Hypothalamus (tissue), 51 donors: ENCODE data around the gene CRHR1.

Experiments
- DNase-seq, 51 donors: peaks; one replicate each; lab custom pipeline; 2025; lab: John Stamatoyannopoulos, UW

The CRHR1 gene

DNA sequence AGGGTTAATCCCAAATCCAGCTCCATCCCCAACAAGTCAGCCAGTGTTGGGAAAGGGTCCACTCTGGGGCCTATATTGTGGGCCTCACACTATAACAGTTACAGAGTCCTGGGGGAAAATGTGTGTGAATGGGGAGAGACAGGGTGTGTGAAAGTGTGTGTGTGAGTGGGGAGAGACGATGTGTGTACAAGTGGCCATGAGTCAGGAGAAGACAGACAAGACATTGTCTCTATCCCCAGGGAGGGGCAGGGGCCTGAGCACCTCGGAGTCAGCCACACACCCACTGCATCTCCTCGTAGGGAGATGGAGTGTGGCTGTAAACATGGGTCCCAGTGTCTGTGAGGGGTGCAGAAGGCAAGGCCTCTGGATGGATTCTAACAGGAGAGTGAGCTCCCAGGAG is 2.9 kb downstream of the CRHR1 start:
- peak in 2 of 51 donors; percentile 20 to 29 for DNase-seq

DNA sequence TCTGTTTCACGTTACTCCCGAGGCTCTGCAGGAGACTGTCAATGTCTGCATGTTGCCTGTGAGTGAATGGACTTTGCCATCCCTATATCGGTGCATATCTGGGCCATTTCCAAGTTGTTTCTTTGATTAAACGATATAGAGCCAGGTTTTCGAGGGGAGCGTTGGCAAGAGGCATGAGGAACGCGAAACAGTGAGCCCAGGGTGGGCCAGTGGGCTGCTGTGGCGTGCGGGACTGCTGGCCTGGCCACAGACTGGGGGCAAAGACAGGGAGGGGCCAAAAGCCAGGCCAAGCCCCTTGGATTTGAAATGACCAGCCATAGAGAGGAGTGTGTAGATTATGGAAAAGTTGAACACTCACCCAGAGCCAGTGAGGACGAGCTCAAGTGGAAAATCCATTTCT is 3.5 kb downstream of the CRHR1 start:
- DNase-seq = no peak

DNA sequence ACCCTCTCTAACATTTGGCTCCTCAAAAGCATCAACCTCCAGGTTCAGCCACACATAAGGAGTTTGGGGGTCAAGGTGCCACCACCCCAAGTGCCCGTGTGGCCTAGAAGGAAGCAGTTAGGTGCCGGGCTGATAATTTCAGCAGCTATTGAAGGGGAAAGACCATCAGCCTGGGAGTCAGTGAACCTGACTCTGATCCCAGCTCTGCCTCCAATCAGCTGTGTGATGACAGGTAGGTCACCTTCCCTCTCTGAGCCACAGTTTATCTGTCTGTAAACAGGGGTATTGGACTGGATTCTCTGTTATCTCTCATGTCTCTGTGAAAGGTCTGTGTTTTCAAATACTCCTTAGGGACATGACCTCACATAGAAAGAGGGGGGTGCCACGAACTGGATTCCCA is 3.9 kb downstream of the CRHR1 start:
- DNase-seq = no peak

DNA sequence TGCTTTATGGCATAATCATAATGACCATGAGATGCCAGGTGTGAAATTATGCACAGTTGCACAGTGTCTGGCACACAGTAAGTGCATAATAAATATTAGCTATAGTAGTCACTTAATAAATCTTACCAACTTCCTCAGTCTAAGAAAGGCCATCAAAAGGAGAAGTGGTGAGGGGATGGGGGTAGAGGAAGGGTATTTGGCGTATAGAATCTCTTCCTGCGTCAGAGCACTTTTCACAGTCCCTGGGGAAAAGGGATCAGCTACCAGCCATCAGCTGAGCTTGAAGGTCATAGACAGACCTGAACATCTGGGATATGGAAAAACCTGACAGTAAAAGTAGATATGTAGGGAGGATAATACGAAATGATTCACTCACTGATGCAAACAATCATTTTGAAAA is 5.8 kb downstream of the CRHR1 start:
- no peak for DNase-seq

DNA sequence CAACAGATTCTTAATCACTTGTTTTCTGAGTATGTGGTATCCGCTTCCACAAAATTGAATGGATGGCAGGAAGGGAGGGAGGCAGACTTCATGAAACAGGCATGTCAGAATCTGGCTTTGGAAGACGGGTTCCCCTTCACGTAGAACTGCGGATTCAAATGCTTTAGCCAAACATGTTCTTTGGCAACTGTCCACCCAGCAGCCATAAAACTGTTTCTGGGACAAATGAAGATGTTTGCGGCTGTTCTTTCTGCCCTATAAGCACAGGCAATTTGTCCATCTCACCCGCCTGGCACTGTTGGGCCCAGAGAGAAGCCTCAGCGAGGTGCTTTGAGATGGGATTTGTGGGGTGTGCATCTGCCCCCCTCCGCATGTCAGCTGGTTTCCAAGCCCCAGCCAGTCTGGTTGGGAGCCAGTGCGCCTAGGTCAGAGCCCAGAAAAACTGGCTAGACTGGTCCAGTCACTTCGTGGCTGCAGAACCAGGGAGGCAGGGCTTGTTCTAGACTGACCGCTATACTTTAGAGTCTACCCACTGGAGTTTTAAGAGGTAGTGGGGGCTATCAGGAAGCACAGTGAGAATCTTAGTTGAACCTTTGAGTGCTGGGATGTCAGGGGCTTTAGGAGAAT is 6.3 kb downstream of the CRHR1 start:
- no peak for DNase-seq

DNA sequence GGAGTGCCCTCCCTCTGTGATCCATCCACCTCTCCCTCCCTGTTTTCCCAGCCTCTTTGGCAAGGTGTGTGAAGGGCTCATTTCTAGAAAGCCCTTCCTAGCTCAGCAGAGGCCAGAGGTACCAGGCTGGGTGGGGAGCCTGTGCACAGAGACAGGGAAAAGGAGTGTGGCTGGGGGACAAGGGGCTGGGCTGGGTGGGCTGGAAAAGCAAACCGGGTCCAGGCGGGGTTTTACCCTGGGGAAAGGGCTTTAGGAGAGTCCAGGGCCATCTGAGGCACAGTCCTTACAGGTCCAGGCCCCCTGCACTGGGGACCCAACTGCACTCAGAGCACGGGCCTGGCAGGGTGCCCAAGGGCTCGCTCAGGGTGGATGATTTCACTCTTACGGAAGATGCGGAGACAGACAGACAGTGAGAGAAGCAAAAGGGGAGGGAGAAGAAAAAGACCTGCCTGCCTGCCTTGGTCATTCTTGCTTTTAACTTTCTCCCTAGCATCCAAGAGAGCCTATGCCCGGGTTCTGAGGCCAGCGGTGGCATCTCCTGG is 7.0 kb downstream of the CRHR1 start:
- no peak for DNase-seq

DNA sequence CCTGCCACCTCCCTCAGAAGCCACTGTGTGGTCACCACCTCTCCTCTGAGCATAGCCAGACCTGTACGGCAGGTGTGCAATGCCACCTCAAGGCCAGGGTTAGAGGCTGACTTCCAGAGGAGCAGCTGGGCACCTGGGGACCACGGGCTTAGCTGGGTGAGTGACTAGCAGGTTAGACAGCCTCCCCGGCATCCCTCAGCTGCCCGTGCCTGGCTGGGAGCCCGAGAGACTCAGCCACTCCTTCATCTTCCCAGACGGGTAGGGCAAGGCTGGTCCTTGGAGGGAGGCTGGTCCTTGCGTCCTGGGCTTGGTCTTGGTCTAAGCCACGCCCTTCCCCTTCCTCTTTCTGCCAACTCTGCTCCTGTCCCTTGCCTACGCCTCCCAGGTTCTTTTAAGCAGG is 7.8 kb downstream of the CRHR1 start:
- no peak for DNase-seq

DNA sequence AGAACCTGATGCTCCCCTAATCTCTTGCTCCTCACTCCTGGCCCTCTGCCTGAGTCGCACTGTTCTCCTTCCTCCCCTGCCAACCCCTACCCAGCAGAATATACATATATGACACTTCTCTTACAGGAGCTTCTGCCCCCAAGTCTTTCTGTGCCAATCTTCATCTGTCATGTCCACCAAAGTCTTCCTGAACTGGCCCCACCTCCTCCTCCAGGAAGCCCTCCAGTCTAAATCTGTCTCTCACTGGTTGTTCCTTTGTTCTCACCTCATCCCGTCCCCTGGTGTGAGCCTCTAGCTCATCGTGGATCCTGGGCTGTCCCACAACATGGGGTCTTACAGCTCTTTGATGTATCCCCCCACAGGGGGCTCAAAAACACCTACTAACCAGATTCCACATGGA is 8.3 kb downstream of the CRHR1 start:
- DNase-seq = no peak

DNA sequence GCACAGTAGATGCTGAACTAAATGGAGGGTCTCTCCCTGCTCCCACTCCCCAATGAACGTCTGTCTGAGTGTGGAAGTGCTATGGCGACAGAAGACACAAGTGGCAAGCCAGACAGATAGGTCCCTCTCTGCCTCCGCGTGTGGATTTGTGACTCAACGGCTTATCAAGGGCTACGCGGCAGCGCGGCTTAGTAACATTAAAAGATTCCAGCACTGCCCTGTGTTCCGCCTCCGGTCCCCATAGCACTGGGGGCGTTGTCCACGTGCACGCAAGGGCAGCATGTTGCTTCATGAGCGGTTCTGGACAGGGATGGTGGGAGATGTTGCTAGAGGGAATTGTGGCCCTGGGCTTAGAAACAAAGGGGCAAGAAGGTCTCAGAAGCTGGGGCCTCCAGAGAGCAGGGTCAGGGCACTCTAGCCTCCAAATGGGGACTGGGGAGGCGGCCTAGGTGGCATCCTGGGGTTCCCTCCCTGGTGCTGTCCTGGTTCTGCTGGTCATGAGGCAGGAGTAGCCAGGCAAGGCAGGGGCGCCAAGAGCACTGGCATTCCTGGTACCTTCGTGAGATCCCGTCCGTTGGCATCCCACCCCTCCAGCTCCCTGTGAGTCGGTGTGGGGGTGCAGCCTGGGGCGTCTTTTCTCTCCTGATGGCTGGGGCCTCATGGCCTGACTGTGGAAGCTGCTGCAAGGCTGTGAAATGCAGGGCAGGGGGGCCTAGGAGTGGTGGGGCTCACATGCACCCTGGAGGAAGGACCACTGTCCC is 9.1 kb downstream of the CRHR1 start:
- DNase-seq = no peak

DNA sequence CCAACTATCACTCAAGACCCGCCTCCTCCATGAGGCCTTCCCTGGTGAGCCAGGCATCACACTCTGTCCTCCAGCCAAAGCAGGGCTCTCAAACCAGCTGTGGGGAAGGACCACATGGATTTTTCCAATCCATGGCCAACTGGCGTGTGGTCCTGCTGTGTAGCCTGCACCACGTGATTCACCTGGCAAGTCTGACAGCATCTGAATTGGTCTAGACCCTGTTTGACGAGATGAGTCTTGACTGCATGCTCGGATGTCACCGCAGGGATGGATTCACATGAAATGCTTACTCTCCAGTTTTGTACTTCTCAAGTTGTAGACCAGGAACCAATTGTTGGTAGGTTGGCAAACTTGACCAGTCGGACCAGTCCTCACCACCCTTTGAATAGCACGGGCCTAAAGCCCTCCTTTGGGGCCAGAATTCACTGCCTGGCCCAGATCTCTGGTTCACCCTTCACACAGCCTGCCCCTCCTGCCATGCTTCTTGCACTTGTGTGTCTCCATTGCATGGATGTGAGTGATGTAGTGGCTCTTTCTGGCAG is 9.9 kb downstream of the CRHR1 start:
- no peak for DNase-seq

DNA sequence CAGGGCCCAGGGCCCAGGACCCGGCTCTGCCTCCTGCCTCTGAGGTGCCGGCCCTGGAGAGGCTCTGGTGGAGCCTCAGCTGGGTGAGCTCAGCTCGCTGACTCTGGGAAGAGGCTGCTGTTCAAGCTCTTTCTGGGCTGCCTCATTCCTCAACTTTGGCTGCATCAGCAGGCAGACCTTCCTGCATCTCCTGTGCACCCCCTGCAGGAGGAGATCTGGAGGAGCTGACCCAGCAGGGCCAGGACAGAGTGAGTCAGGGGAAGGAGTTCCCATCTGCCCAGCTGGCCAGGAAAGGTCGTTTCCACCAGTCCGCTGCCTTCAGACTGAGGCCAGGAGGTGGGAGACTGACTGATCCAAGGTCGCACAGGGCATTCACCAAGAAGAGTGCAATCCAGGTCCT is 10.7 kb downstream of the CRHR1 start:
- peak in 1 of 51 donors; percentile 16 for DNase-seq

DNA sequence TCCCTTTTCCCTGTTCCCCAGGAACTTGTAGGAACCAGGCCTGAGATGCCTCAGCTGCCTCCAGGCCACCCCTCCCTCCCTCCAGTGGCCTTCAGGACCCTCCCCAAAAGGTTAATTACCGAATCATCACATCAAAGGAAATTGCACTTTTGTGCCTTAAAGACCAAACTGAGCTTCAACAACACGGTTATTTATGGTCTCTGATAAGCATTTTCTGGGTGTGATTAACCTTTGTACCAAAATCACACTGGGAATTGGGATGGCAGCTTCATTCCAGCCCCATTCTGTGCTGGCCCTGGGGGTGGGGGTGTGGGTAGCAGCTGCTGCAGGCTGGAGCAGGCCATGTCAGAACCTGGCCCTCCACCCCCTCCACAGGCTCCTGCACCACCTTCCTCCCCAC is 16.7 kb downstream of the CRHR1 start:
- DNase-seq = no peak

DNA sequence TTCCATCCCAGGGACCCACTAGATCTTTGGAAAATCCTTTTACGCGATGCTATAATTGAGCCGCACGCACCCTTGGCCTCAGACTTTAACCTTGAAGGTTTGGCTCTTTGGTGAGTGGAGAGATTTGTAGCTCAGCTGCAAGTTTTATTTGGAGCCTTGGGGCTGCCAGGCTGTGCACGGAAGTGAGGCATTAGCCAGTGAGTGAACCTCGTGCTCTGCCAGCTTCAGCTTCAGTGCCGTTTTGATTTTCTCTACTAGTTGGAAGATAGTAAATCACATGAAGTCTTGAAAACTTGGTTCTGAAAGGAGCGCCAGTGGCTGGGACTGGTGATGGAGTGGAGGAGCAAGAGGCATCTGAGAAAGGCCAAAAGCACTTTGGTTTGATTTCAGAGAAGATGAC is 17.3 kb downstream of the CRHR1 start:
- DNase-seq = no peak

DNA sequence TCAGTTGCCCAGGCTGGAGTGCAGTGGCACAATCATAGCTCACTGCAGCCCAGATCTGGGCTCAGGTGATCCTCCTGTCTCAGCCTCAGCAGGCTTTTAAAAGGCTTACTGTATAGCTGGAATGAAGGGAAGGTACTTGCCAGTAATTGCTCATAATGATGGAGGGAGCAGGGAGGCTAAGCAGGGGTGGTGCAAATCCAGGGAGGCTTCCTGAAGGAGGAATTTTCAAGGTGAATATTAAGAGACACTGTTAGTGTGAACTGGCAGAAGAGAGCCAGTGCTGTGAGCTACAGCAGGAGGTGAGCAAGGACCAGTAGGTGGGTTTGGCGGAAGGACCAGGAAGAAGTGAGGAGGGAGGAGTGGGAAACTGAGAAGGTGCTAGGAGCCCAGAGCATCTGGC is 24.7 kb downstream of the CRHR1 start:
- DNase-seq = no peak

DNA sequence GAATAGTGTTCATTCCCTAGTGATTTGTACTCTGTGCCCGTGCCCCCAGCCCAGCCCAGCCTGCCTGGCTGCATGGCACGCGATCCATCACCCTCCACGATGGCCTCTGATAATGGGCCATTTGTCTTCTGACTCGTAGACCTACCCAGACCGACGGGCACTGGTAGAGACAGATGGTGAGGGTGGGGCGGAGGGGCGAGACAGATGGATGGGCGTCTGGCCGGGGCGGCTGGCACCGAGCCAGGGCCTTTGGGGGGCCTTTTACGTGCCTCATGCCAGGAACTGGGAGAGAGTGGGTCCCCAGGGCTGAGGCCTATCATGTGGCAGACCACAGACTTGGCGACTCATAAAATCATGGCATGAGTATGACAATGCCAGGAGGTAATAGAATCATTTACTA is 25.4 kb downstream of the CRHR1 start:
- no peak for DNase-seq

DNA sequence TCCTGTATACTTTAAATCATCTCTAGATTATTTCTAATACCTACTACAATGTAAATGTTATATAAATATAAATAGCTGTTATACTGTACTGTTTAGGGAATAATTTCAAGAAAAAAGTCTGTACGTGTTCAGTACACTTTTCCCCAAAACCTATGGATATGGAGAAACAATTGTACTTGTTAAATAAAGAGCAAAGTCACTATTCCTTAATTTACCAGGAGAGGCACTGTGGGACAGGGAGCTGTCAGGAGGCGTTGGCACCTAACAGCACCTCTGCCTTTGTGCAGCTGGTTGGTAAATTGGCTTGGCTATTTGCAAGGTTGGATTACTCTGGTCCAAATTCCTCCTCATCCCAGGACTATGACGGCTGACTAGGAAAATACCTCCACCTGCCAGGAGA is 28.0 kb downstream of the CRHR1 start:
- DNase-seq = no peak

DNA sequence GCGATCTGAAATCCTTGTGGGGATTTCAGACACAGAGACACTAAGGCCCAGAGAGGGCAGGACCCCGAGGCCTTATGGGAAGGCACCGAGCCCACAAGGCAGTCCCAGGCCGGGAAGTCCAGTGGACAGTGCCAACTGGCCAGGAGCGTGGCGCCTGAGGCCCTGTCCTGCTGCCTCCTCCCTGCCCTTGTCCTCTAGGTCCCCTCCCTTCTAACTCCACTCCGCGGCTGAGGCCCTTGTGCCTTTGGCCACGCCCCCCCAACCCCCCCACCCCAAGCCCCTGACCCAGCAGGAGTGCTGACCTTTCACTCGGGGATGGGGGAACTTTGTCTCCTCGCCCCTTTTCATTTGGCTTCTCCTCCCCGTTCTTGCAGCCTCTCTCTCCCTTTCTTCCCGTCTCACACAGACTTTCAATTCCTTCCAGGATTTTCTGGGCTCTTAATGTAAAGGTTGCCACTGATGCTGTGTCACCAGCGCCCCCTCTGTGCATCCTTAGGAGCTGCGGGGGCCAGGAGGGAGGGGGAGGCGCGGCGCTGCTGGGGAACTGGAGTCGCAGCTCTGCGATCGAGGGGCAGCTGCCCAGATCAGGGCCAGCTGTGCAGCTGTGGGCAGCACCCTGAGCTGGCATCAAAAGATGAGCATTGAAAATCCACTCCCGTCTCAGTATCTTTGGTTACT is 29.1 kb downstream of the CRHR1 start:
- peak in 24 of 51 donors; percentile 4 to 64 (median 26) for DNase-seq

DNA sequence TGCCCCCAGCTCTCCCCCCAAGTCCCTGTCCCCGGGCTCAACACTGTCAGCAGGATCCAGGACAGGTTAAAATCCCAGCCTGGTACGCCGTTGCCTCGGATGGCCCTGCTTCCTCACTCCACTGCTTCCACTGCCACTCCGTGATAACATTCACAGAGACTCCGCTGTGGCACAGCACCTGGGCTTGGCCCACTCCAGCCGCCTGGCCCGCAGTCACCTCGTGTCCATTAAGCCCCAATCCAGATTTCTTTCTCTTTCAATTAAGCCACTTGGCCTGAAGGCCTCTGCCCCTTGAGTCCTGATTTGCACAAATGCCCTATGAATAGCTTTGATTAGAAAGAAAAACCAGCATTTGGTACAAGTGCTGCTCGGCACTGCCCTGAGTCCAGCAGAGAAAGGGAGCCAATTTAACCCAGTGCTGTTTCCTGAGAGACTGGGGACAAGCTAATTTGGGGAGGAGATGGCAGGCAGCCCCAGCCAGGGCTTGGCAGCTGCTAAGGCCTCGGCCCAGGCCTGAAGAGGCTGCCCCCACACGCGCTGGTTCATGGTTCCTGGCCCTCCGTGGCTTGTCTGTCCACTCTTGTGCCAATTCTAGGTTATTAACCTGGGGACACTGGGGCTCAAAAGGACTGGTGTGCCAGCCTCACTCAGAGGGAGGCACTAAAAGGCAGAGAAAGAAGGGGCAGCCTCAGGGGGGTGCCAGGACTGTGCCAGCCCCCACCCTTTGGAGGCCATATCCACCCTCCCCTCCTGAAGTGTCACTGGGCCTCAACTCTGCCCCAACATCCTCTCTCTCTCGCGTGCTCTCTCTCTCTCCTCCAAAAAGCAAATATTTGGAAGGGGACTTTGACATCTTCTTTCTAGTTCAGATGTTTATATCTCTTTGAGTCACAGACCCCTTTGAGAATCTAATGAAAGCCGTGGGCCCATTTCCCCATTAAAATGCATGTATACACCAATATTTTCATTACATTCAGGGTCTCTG is 30.8 kb downstream of the CRHR1 start:
- peak in 30 of 51 donors; percentile 2 to 73 (median 34) for DNase-seq

DNA sequence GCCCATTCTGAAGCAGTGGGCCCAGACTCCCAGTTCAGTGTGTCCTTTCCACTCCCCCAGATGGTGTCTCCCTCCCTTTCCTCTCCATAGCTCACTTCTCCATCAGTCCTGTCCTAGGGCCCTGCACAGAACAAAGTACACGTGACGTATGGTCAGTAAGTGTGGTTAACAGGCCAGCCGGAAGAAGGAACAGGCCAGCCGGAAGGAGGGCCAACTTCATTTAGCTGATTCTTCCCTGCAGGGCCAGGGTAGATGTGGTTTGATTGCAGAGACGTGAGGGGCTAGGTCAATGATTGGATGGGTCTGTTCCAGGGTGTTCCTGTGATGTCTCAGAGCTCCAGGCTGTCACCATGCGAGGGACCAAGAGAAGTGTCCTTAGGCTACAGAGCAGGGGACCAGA is 31.6 kb downstream of the CRHR1 start:
- DNase-seq = no peak

DNA sequence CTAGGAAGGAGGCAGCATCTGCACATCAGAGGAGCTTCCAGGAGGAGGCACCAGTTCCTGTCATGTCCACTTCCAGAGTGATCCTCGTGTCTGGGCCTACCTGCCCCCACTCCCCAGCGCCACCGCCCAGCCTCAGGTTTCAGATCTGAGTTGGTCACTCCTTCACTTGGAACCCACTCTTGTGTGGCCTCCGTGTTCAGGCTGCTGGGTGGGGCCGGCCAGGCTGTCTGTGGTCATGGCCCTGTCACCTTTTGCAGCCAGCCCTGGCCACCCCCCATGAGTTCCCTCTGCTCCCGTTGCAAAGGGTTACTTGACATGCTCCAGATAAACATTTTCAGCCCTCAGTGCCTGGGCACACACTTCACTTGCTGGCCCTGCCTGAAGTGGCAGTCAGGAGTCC is 33.9 kb downstream of the CRHR1 start:
- DNase-seq = no peak
